HCT116 (cell line): Measurements from ENCODE around the gene TMEM203. TPM values are rescaled to one million over a fixed set of nuclear protein-coding genes. Genes with fewer than 3 reads are reported as not detected.

Experiments used
- ATAC-seq: fragments of 200-7000 bp; cut with Tn5 transposase; 2 replicates; pipeline ENCODE4 v1.9.1; 2020; ENCODE audit warnings: mild to moderate bottlenecking, moderate library complexity
- BruUV-seq: library from RNA; stranded (reverse); fragments of 400-500 nt; replicated peaks from 2 replicates; lab custom pipeline; 2021; lab: Mats Ljungman, UMichigan
- CTCF ChIA-PET: fragments of 300-600 bp; sonication (Branson Sonifier 250); formaldehyde crosslinking; loops from one replicate; lab custom pipeline; 2021; ENCODE audit warnings: antibody characterized with exemption; lab: Charles Lee
- POLR2A ChIA-PET: fragments of 300-600, 350-600 bp; sonication (Branson Sonifier 250); formaldehyde crosslinking; loops from one replicate; lab custom pipeline; 2021; ENCODE audit warnings: antibody characterized with exemption; lab: Charles Lee
- RAD21 ChIA-PET, 2 experiments: fragments of 300-600 bp; sonication (Branson Sonifier 250); formaldehyde crosslinking; loops; one replicate each; lab custom pipeline; 2023; ENCODE audit warnings: low total read pairs in 2 of 2; ENCODE audit not compliant: uncharacterized antibody in 2 of 2, unreplicated experiment in 2 of 2, low non-redundant PET in 1 of 2; lab: Charles Lee
- DNase-seq: peaks from one replicate; pipeline ENCODE4 v3.0.0-alpha.2; 2010; ENCODE audit warnings: low read depth, low spot score
- H2AFZ ChIP-seq: fragments of 200-600 bp; shearing (Covaris generic), sonication (generic); 2 replicates; pipeline ENCODE4 v1.6.1; 2017; ENCODE audit warnings: low read depth, mixed run types, mixed read lengths, antibody characterized with exemption, low read length; ENCODE audit not compliant: poor library complexity, severe bottlenecking
- H3K27ac ChIP-seq: 2 replicates; pipeline ENCODE4 v1.5.1; 2012; ENCODE audit warnings: low read depth, low read length
- H3K27me3 ChIP-seq: fragments of 200-600 bp; sonication (generic); 2 replicates; pipeline ENCODE4 v1.6.1; 2016; ENCODE audit warnings: mixed run types, low read length, mixed read lengths; ENCODE audit not compliant: insufficient read depth
- H3K36me3 ChIP-seq, 2 experiments: fragments of 200-500 bp in 1 of 2; fragments of 200-600 bp in 1 of 2; sonication (Bioruptor generic) in 1 of 2; sonication (generic) in 1 of 2; 2 replicates each; pipeline versions ENCODE4 v1.5.1 to v1.6.1; 2014 to 2016; ENCODE audit warnings: low read length in 2 of 2, inconsistent platforms in 1 of 2, mixed read lengths in 1 of 2, mixed run types in 1 of 2; ENCODE audit not compliant: insufficient read depth in 2 of 2, control insufficient read depth in 1 of 2
- H3K4me1 ChIP-seq, 2 experiments: fragments of 200-600 bp in 1 of 2; sonication (generic) in 1 of 2; 2 replicates each; pipeline versions ENCODE4 v1.5.1 to v1.6.1; 2012 to 2017; ENCODE audit warnings: low read length in 2 of 2, inconsistent platforms in 1 of 2, mild to moderate bottlenecking in 1 of 2, mixed read lengths in 1 of 2, mixed run types in 1 of 2, moderate library complexity in 1 of 2; ENCODE audit not compliant: insufficient read depth in 2 of 2, control insufficient read depth in 1 of 2
- H3K4me2 ChIP-seq: fragments of 200-600 bp; sonication (generic); 2 replicates; pipeline ENCODE4 v1.6.1; 2017; ENCODE audit warnings: mixed run types, low read length, mixed read lengths
- H3K4me3 ChIP-seq, 2 experiments: fragments of 200-600 bp in 1 of 2; sonication (generic) in 1 of 2; replicated peaks in 1 of 2; 2 replicates each; pipeline ENCODE4 v1.5.1; 2011 to 2016; ENCODE audit warnings: low read length in 2 of 2, control low read depth in 1 of 2, low read depth in 1 of 2, mild to moderate bottlenecking in 1 of 2, mixed read lengths in 1 of 2, mixed run types in 1 of 2
- H3K79me2 ChIP-seq: fragments of 200-600 bp; sonication (generic); 2 replicates; pipeline ENCODE4 v1.6.1; 2017; ENCODE audit warnings: mild to moderate bottlenecking, mixed run types, low read length, moderate library complexity, mixed read lengths; ENCODE audit not compliant: insufficient read depth
- H3K9ac ChIP-seq: fragments of 200-600 bp; sonication (generic); 2 replicates; pipeline ENCODE4 v1.6.1; 2016; ENCODE audit warnings: low read length, mixed read lengths
- H3K9me2 ChIP-seq: fragments of 200-600 bp; sonication (generic), shearing (Covaris generic); 2 replicates; pipeline ENCODE4 v1.6.1; 2017; ENCODE audit warnings: mixed run types, mild to moderate bottlenecking, moderate library complexity; ENCODE audit not compliant: insufficient read depth
- H3K9me3 ChIP-seq, 2 experiments: fragments of 200-500 bp in 1 of 2; fragments of 200-600 bp in 1 of 2; sonication (Bioruptor generic) in 1 of 2; sonication (generic) in 1 of 2; 2 replicates each; pipeline ENCODE4 v1.6.1; 2014 to 2017; ENCODE audit warnings: low read length in 2 of 2, mixed read lengths in 2 of 2, inconsistent platforms in 1 of 2, low read depth in 1 of 2, mild to moderate bottlenecking in 1 of 2, mixed run types in 1 of 2, moderate library complexity in 1 of 2; ENCODE audit not compliant: control insufficient read depth in 1 of 2, insufficient read depth in 1 of 2
- H4K20me1 ChIP-seq: fragments of 200-600 bp; sonication (generic), shearing (Covaris generic); 2 replicates; pipeline ENCODE4 v1.6.1; 2017; ENCODE audit warnings: mixed run types, mild to moderate bottlenecking, moderate library complexity; ENCODE audit not compliant: insufficient read depth
- CBX3 ChIP-seq: IDR thresholded peaks from 2 replicates; pipeline ENCODE4 v1.6.1; 2012; ENCODE audit warnings: low read depth
- ELF1 ChIP-seq: IDR thresholded peaks from 2 replicates; pipeline ENCODE4 v1.6.1; 2012; ENCODE audit warnings: low read depth, borderline replicate concordance
- EZH2 ChIP-seq: fragments of 200-600 bp; sonication (generic); IDR thresholded peaks from 2 replicates; pipeline ENCODE4 v1.6.1; 2017; ENCODE audit warnings: antibody characterized with exemption, mixed run types
- EZH2phosphoT487 ChIP-seq: fragments of 200-600 bp; IDR thresholded peaks from 2 replicates; pipeline ENCODE4 v1.6.1; 2018; ENCODE audit warnings: antibody characterized with exemption, borderline replicate concordance
- RAD21 ChIP-seq: IDR thresholded peaks from 2 replicates; pipeline ENCODE4 v1.6.1; 2012; ENCODE audit warnings: low read depth, mild to moderate bottlenecking
- REST ChIP-seq: IDR thresholded peaks from 2 replicates; pipeline ENCODE4 v1.6.1; 2012; ENCODE audit warnings: low read depth
- SIN3A ChIP-seq: IDR thresholded peaks from 2 replicates; pipeline ENCODE4 v1.6.1; 2012; ENCODE audit warnings: low read depth
- SP1 ChIP-seq: IDR thresholded peaks from 2 replicates; pipeline ENCODE4 v1.6.1; 2012; ENCODE audit warnings: low read depth
- SRF ChIP-seq: IDR thresholded peaks from 2 replicates; pipeline ENCODE4 v1.6.1; 2012; ENCODE audit warnings: low read depth
- TCF7L2 ChIP-seq: IDR thresholded peaks from 2 replicates; pipeline ENCODE4 v1.7.0; 2011; ENCODE audit warnings: borderline replicate concordance, inconsistent platforms; ENCODE audit not compliant: insufficient read depth, insufficient read length; ENCODE audit errors: extremely low read depth
- YY1 ChIP-seq: IDR thresholded peaks from 2 replicates; pipeline ENCODE4 v1.6.1; 2011; ENCODE audit warnings: low read length, low read depth, moderate library complexity, mild to moderate bottlenecking; ENCODE audit not compliant: insufficient replicate concordance; ENCODE audit errors: extremely low read depth
- ZBTB33 ChIP-seq: IDR thresholded peaks from 2 replicates; pipeline ENCODE4 v1.6.1; 2011; ENCODE audit warnings: mild to moderate bottlenecking, low read length, moderate library complexity; ENCODE audit not compliant: insufficient replicate concordance; ENCODE audit errors: extremely low read depth
- ZFX ChIP-seq: fragments of 450-650 bp; IDR thresholded peaks from 2 replicates; pipeline ENCODE4 v1.6.1; 2017
- intact Hi-C: fragments of 100-400 bp; cut with micrococcal nuclease; formaldehyde crosslinking; loops from 2 replicates; pipeline ENCODE4 v1.10.0; 2022
- total RNA-seq: library from RNA; stranded (reverse); gene quantifications from one replicate; pipeline ENCODE4 v1.2.1, GENCODE V29; 2021; ENCODE audit not compliant: unreplicated experiment

The TMEM203 gene
- total RNA-seq, 1 experiment from 2014 or later: 45.0 TPM

GRCh38 chr9:137175345-137175961, 30.0 kb downstream of the TMEM203 start:
- TF ChIP-seq ELF1: no peak
- no peak for TF ChIP-seq ZBTB33
- TF ChIP-seq RAD21: no peak
- TF ChIP-seq ZFX: no peak
- no peak for TF ChIP-seq SRF
- TF ChIP-seq REST: no peak
- no peak for TF ChIP-seq EZH2
- no peak for TF ChIP-seq SIN3A
- TF ChIP-seq CBX3: no peak
- TF ChIP-seq TCF7L2: no peak
- TF ChIP-seq SP1: no peak
- TF ChIP-seq EZH2phosphoT487: no peak
- TF ChIP-seq YY1: no peak
- TF ChIP-seq, all 23 proteins: peak for 0
- no peaks in the 10 kb centered on the region for H3K9me2 ChIP-seq
- no peak overlapping the region for H3K9ac ChIP-seq
- RAD21 ChIA-PET: no interaction called here
- no peak overlapping the region for H3K4me3 ChIP-seq
- ATAC-seq (no peak), DNase-seq (no peak)
- H3K27me3 ChIP-seq: no peaks in the 10 kb centered on the region
- intact Hi-C loops: no loop called here
- no peaks in the 10 kb centered on the region for H3K9me3 ChIP-seq
- H3K4me1 ChIP-seq: peaks cover 0 to 17% of the 10 kb centered on the region in 2 experiments; a peak in 2 of 4 replicates
- no peaks in the 10 kb centered on the region for H3K79me2 ChIP-seq
- CTCF ChIA-PET: no interaction called here
- BruUV-seq: no TSS peak
- no peaks in the 10 kb centered on the region for H4K20me1 ChIP-seq
- no peak overlapping the region for H3K4me2 ChIP-seq
- H3K27ac ChIP-seq: no peak overlapping the region
- peaks cover 0 to 3% of the 10 kb centered on the region in 2 experiments; a peak in 2 of 4 replicates for H3K36me3 ChIP-seq
- no peak overlapping the region for H2AFZ ChIP-seq
- POLR2A ChIA-PET: interaction anchor here (1.6 kb wide), 1 partner anchor 12 kb away, joined by 5 read pairs; no protein-coding TSS in a partner anchor
